ENCODE measurements around the gene ABCB6.
A peak's percentile ranks its signal among the peaks of the same experiment; 100 is the strongest.

ABCB6 gene

DNA sequence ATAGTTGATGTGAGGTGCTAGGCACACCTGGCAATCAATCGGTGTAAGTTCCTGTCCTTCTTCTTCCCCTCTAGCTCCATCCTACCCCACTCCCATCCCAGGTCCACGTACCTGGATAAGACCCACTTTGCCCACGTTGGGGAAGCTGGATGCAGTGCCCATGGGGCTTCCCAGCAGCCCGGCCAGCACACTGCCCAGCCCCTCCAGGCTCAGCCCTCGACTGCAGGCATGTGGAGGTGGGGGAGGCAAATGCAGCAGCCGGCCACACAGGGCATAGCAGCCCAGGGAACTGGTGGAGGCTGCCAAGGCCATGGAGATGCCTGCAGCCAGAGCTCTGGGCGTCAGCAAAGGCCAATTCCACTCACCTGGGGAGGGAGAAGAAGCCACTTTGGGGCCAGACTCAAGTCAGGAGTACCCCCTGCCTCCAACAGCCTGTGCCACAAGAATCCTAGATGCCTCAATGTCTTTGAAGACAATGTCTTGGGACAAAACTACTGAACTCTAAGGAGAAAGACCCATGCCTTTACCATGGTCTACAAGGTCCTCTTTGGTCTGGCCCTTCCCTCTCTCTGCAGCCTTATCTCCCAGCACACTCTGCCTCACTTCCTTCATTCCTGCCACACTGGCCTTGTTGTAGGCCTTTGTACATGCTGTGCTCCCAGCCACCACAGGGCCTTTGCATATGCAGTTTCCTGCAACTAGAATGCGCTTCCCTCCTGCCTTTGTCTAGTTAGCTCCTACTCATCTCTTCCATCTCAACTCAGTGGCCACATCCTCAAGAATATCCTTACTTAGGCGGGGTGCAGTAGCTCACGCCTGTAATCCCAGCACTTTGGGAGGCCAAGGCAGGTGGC, 53.5 kb downstream of the ABCB6 start:
- DNase-seq: no peak

DNA sequence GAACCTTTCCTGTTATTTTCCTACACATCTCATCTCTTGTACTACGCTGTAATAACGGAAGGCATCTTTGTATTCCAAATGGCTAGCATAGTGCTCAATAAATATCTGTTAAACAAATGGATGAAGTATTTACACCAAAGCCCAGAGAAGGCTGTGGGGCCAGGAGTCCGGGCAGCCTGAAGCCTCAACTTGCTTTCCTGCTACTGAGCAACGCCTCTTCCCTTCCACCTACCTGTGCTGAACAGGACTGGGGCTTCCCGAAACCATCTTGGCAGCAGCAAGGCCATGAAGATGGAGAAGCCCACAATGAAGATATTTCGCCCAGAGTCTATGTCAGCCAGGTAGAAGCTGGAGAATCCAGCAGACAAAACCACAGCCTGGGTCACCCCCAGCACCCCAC, 55.6 kb downstream of the ABCB6 start:
- DNase-seq: no peak

DNA sequence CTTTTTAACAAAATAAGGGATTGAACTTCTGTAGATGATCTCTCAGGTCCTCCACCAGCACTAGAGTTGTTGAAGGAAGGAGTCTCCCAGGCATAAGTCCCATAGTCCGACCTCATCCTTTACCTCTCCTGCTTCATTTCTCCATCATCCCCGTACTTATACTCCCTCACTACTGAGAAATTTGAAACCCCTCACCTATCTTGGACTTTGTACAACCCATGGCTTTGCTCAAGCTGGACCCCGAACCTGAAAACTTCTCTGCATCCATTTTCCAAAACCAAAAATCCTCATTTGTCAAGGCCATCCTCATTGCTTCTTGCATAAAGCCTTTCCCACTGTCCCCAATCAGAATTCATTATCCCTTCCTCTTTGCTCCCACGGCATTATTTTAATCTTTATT, 57.7 kb downstream of the ABCB6 start:
- DNase-seq: no peak

DNA sequence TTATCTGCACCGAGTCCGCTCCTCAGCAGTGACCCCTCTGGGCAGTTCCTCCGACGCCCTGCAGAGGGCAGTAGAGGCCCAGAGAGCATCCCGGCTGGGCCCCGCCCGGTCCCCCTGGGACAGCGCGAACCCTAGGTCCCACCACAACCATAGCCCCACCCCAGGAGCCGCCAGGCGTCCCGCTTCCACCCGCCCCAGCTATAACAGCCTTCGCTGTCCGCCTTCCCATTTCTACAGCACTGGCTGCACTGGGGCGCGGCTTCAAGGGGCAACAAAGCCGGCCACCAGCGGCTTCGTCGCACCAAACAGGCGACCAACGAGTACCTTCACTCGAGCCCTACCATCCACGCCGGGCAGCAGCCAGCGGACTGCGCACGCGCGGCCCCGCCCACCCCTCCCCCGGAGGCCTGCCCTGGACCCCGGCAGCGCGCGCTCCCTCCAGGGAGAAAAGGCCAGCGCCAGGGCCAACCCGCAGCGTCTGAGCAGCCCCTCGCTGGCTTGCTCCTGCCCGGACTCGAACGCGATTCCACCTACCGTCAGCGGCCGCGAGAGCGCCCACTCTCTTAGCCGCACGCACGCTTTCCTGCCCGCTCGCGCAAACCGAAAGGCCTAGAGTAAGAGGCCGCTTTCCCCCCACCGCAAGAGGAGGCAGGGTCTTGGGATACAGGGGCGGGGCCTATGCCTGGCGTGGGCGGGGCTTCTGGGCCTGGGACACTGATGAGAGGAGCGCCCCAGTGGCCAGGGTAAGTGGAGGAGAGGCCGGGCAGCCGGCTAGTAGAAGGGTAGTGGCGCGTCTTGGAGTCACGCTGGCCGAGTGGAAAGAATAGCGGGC, 58.4 kb downstream of the ABCB6 start, which contains the start of gene NHEJ1:
Gene NHEJ1 (minus strand): TSS at position 630 of the 832 bp plus-strand sequence. CDS start 2,453 bp downstream, outside the sequence.
- DNase-seq: peak; percentile 97

All from activated CD8-positive, alpha-beta memory T cell treated with anti-CD3 and anti-CD28 coated beads, Interleukin-2, amount 50 U/mL, for 48 hours (primary cell).